K562 (cell line): ENCODE data around the gene SLC6A6. TPM values are rescaled to one million over a fixed set of nuclear protein-coding genes. Genes with fewer than 3 reads are reported as not detected.
A peak's percentile ranks its signal among the peaks of the same experiment; 100 is the strongest.

Experiments
- BCLAF1 ChIP-seq, 2 experiments: fragments of 450-650 bp in 1 of 2; IDR thresholded peaks; 2 replicates each; pipeline ENCODE4 v1.6.1; 2011 to 2017; ENCODE audit warnings: low read depth in 2 of 2, antibody characterized with exemption in 1 of 2, borderline replicate concordance in 1 of 2, low read length in 1 of 2, mild to moderate bottlenecking in 1 of 2, mixed read lengths in 1 of 2; ENCODE audit not compliant: control insufficient read depth in 1 of 2
- CBX8 ChIP-seq: fragments of 200-600 bp; sonication (generic); IDR thresholded peaks from 2 replicates; pipeline ENCODE4 v1.6.1; 2012; ENCODE audit warnings: borderline replicate concordance, mixed run types, low read depth, mild to moderate bottlenecking, moderate library complexity, mixed read lengths, low read length, control low read depth, inconsistent platforms; ENCODE audit not compliant: poor library complexity, severe bottlenecking; ENCODE audit errors: extremely low read depth
- CHD4 ChIP-seq: fragments of 200-600 bp; sonication (generic); IDR thresholded peaks from 3 replicates; pipeline ENCODE4 v1.6.1; 2012; ENCODE audit warnings: low read depth, mild to moderate bottlenecking, mixed read lengths, low read length, inconsistent platforms; ENCODE audit not compliant: insufficient read depth, insufficient replicate concordance, poor library complexity, severe bottlenecking
- EGR1 ChIP-seq: fragments of 450-650 bp; conservative IDR thresholded peaks from 2 replicates; pipeline ENCODE4 v1.6.1; 2017; ENCODE audit warnings: mild to moderate bottlenecking
- GATA2 ChIP-seq: sonication (generic); formaldehyde crosslinking; IDR thresholded peaks from 2 replicates; pipeline ENCODE4 v1.4.0; 2020; ENCODE audit warnings: mild to moderate bottlenecking, missing genetic modification reagents
- HMG20A ChIP-seq: fragments of 450-650 bp; formaldehyde crosslinking; conservative IDR thresholded peaks from 2 replicates; pipeline ENCODE4 v1.4.0; 2020; ENCODE audit warnings: mild to moderate bottlenecking, mixed read lengths
- HOMEZ ChIP-seq: fragments of 250-450 bp; sonication (Bioruptor Pico); IDR thresholded peaks from 2 replicates; pipeline ENCODE4 v1.4.0; 2020; ENCODE audit warnings: mild to moderate bottlenecking, moderate library complexity
- LEF1 ChIP-seq: fragments of 450-650 bp; IDR thresholded peaks from 2 replicates; pipeline ENCODE4 v1.6.1; 2016; ENCODE audit warnings: mild to moderate bottlenecking
- MAFF ChIP-seq: IDR thresholded peaks from 2 replicates; pipeline ENCODE4 v1.6.1; 2012; ENCODE audit warnings: low read length, improper control_type of control experiment
- NFRKB ChIP-seq: fragments of 450-650 bp; IDR thresholded peaks from 2 replicates; pipeline ENCODE4 v1.6.1; 2016; ENCODE audit warnings: low read depth
- POLR2H ChIP-seq: IDR thresholded peaks from 2 replicates; pipeline ENCODE4 v1.6.1; 2016; ENCODE audit warnings: missing genetic modification characterization, low read depth, mild to moderate bottlenecking, control low read depth, missing compliant biosample characterization, moderate library complexity
- PRPF4 ChIP-seq: fragments of 200-400 bp; formaldehyde crosslinking; IDR thresholded peaks from one replicate; pipeline ENCODE4 v1.6.1; 2017; ENCODE audit warnings: low read length, low read depth, mild to moderate bottlenecking; ENCODE audit not compliant: insufficient read depth, poor library complexity, severe bottlenecking
- SRF ChIP-seq, 2 experiments: fragments of 250-450, 450-650 bp in 1 of 2; sonication (Bioruptor Pico) in 1 of 2; sonication (generic) in 1 of 2; formaldehyde crosslinking; IDR thresholded peaks; 2 replicates each; pipeline versions ENCODE4 v1.5.0 to v1.5.1; 2020 to 2022; ENCODE audit warnings: mild to moderate bottlenecking in 1 of 2, missing genetic modification reagents in 1 of 2
- TCF15 ChIP-seq: fragments of 250-450 bp; sonication (Bioruptor Pico); IDR thresholded peaks from 2 replicates; pipeline ENCODE4 v1.8.0; 2022; ENCODE audit warnings: moderate library complexity, mild to moderate bottlenecking, inconsistent platforms
- U2AF1 ChIP-seq: fragments of 200-400 bp; formaldehyde crosslinking; optimal IDR thresholded peaks from 2 replicates; pipeline ENCODE3; 2017; ENCODE audit warnings: mild to moderate bottlenecking, low read depth, low read length, moderate library complexity
- ZBTB33 ChIP-seq: sonication (generic); formaldehyde crosslinking; IDR thresholded peaks from 2 replicates; pipeline ENCODE4 v1.8.1; 2023; ENCODE audit warnings: mild to moderate bottlenecking, missing genetic modification reagents
- ZNF431 ChIP-seq: sonication (generic); formaldehyde crosslinking; IDR thresholded peaks from 2 replicates; pipeline ENCODE4 v1.8.0; 2022; ENCODE audit warnings: mild to moderate bottlenecking, missing genetic modification reagents
- ZNF780A ChIP-seq: fragments of 250-450 bp; sonication (Bioruptor Pico); IDR thresholded peaks from 2 replicates; pipeline ENCODE4 v1.5.0; 2021; ENCODE audit warnings: mild to moderate bottlenecking
- polyA plus RNA-seq, 8 experiments: library from polyadenylated mRNA; depleted of rRNA in 4 of 8; stranded (reverse) in 5 of 8; unstranded in 3 of 8; fragments of >200 nt; fragmentation: Nextera tagmentation in 2 of 8; fragmentation: Illumina TruSeq in 1 of 8; extraction: Ambion mirVana in 2 of 8; extraction: Trizol in 1 of 8; gene quantifications; 2 replicates each; pipeline versions ENCODE4 v1.2.1 to v1.2.3, GENCODE V29; 2011 to 2014; ENCODE audit warnings: inconsistent platforms in 1 of 8, missing spikeins in 1 of 8
- total RNA-seq, 7 experiments: library from RNA; depleted of rRNA in 6 of 7; stranded (reverse); fragments of >200 nt in 6 of 7; fragmentation: Illumina TruSeq in 2 of 7; extraction: Trizol in 2 of 7; gene quantifications; 2 replicates each; pipeline versions ENCODE4 v1.2.1 to v1.2.3, GENCODE V29; 2011 to 2021; ENCODE audit warnings: low replicate concordance in 1 of 7

The SLC6A6 gene
- total and polyA plus RNA-seq, 9 of the 15 experiments (the other 6 are each of a cell fraction or from before 2014, with no cell fraction given) = 12.3 to 203 (median 93.2) TPM

- TF ChIP-seq ZBTB33 = no peak
- TF ChIP-seq TCF15 (CRISPR knock-in tag) = no peak
- 0 out of 2 replicates have a peak, but pooled peaks have one; percentile 30 for TF ChIP-seq MAFF
- peak in 1 of 2 experiments; percentile 65; a peak in 2 of 4 replicates for TF ChIP-seq SRF (CRISPR knock-in tag; IDR thresholded peaks at IDR 0.05)
- TF ChIP-seq CBX8 = no peak
- TF ChIP-seq HMG20A (CRISPR knock-in tag) = no peak
- TF ChIP-seq NFRKB = peak; percentile 52; the same call in 1 of the 2 replicates
- no peak for TF ChIP-seq GATA2 (CRISPR knock-in tag)
- no peak for TF ChIP-seq ZNF780A (CRISPR knock-in tag)
- no peak for TF ChIP-seq CHD4
- no peak for TF ChIP-seq U2AF1
- peak; percentile 72 for TF ChIP-seq LEF1
- no peak for TF ChIP-seq PRPF4
- no peak for TF ChIP-seq HOMEZ (CRISPR knock-in tag)
- no peak for TF ChIP-seq ZNF431 (CRISPR knock-in tag)
- TF ChIP-seq EGR1 = peak; percentile 81
- TF ChIP-seq POLR2H (tag) = no peak
- TF ChIP-seq BCLAF1 (IDR thresholded peaks at IDR 0.05; ENCODE audit: borderline replicate concordance in 1 of 2, control insufficient read depth in 1 of 2, low read depth in 2 of 2, low read length in 1 of 2) = 0 out of 4 replicates have a peak, but pooled peaks of 1 of the 2 experiments have one; percentile 60
Measured at GRCh38 chr3:14431917-14432834, 29.8 kb downstream of the SLC6A6 start (continued).
